ENCODE measurements around the gene RIMS1. TPM values are rescaled to one million over a fixed set of nuclear protein-coding genes. Genes with fewer than 3 reads are reported as not detected.

Gene RIMS1
- polyA plus RNA-seq: not detected

DNA sequence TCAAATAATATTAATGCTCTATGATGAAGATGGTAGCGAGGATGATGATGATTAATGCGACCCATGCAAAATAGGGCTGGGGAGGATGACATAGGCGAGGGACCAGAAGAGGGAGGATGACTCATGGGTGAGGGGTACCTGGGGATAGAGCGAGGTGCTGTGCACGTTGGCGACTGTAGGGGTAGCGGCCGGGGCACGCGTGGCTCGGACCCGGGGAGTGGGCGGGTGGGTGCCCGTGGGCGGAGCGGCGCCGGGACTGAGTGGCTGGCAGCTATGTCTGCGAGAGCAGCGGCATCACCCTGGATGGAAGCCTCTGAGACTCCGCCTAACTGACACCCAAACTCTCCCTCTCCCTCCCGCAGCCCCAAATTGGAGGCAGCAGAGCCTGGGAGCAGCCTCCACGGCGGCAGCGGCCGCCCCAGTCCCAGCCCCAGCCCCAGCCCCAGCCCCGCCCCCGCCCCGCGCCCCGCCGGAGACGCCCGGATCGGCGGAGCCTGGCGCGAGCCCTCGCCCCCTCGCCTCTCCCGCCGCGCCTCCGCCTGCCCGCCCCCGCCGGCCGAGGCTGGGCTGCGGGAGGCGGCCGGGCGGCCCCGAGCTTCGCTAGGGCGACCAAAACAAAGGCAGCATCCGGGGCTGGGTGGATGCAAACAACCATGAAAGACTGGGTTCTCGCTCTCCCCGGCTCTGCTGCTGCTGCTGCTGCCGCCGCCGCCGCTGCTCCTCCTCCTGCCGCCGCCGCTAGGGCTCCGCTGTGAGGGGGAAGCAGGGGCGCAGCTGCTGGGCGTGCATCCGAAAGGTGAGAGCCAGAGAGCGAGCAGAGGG, at the start of gene RIMS1:
Gene RIMS1, plus strand, starts transcription at position 367 of the 822 bp plus-strand sequence. CDS start 474 bp downstream, outside the sequence.
- Mint-ChIP-seq H3K27me3 (ENCODE audit: low read depth in 3 of 3) (peaks cover 3 to 17% (median 9%) of the 10 kb centered on the region in 3 donors), H3K9me3 (peaks cover 6 to 34% (median 13%) of the 10 kb centered on the region in 6 donors), H3K36me3 (peaks cover 0 to 4% (median 3%) of the 10 kb centered on the region in 3 donors), H3K4me1 (no peaks in the 10 kb centered on the region), H3K4me3 (peak within 1 kb of the TSS in 1 of 5 donors; percentile 31), H3K27ac (no peak within 1 kb of the TSS)
- no peak for DNase-seq

- H3K27ac Mint-ChIP-seq: no peak overlapping the region
- peaks cover 0 to 18% (median 9%) of the 10 kb centered on the region in 6 donors for H3K9me3 Mint-ChIP-seq
- H3K36me3 Mint-ChIP-seq: no peaks in the 10 kb centered on the region
- H3K4me3 Mint-ChIP-seq: no peak overlapping the region
- H3K27me3 Mint-ChIP-seq (ENCODE audit: low read depth in 3 of 3): peaks cover 0 to 5% (median 5%) of the 10 kb centered on the region in 3 donors
- H3K4me1 Mint-ChIP-seq: no peaks in the 10 kb centered on the region
- no peak for DNase-seq
Measured at GRCh38 chr6:71851214-71851613, 35.1 kb upstream of the RIMS1 start.

GRCh38 chr6:71852948-71853347, 33.4 kb upstream of the RIMS1 start:
- Mint-ChIP-seq H3K4me3 (no peak overlapping the region), H3K27me3 (ENCODE audit: low read depth in 3 of 3) (peaks cover 0 to 5% (median 4%) of the 10 kb centered on the region in 3 donors), H3K4me1 (no peaks in the 10 kb centered on the region), H3K9me3 (peaks cover 0 to 20% (median 11%) of the 10 kb centered on the region in 6 donors), H3K27ac (no peak overlapping the region), H3K36me3 (no peaks in the 10 kb centered on the region)
- no peak for DNase-seq

DNA sequence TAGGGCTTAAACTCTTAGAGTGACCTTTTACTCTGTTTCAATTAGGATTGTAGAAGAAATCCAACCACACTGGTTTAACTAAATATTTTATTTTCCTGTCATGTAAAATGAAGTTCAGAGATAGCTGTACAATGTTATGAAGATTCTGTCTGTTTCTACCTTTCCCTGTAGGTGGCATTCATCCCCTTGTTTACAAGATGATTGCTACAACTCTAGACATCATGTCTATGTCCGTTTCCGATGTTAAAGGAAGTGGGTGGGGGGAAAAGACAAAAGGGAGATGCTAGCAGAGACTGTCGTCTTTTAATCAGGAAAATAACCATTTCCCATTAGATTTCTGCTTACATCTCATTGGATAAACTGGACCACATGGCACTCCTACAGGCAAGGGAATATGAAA, 30.9 kb upstream of the RIMS1 start:
- no peak for DNase-seq
- no peak overlapping the region for H3K4me3 Mint-ChIP-seq
- no peaks in the 10 kb centered on the region for H3K4me1 Mint-ChIP-seq
- H3K9me3 Mint-ChIP-seq: peaks cover 2 to 27% (median 8%) of the 10 kb centered on the region in 6 donors
- H3K27me3 Mint-ChIP-seq (ENCODE audit: low read depth in 3 of 3): peaks cover 0 to 1% (median 0%) of the 10 kb centered on the region in 3 donors
- H3K36me3 Mint-ChIP-seq: no peaks in the 10 kb centered on the region
- no peak overlapping the region for H3K27ac Mint-ChIP-seq

GRCh38 chr6:71879016-71879415, 7.3 kb upstream of the RIMS1 start:
- Mint-ChIP-seq H3K9me3 (peaks cover 2 to 25% (median 8%) of the 10 kb centered on the region in 6 donors), H3K36me3 (no peaks in the 10 kb centered on the region), H3K4me1 (no peaks in the 10 kb centered on the region), H3K27ac (no peak overlapping the region), H3K4me3 (no peak overlapping the region), H3K27me3 (ENCODE audit: low read depth in 3 of 3) (peaks cover 0 to 2% (median 0%) of the 10 kb centered on the region in 3 donors)
- no peak for DNase-seq

GRCh38 chr6:71887006-71887743, 825 bp downstream of the RIMS1 start:
- H3K27me3 Mint-ChIP-seq (ENCODE audit: low read depth in 3 of 3): peaks cover 3 to 17% (median 9%) of the 10 kb centered on the region in 3 donors
- peaks cover 7 to 36% (median 13%) of the 10 kb centered on the region in 6 donors for H3K9me3 Mint-ChIP-seq
- no peaks in the 10 kb centered on the region for H3K4me1 Mint-ChIP-seq

DNA sequence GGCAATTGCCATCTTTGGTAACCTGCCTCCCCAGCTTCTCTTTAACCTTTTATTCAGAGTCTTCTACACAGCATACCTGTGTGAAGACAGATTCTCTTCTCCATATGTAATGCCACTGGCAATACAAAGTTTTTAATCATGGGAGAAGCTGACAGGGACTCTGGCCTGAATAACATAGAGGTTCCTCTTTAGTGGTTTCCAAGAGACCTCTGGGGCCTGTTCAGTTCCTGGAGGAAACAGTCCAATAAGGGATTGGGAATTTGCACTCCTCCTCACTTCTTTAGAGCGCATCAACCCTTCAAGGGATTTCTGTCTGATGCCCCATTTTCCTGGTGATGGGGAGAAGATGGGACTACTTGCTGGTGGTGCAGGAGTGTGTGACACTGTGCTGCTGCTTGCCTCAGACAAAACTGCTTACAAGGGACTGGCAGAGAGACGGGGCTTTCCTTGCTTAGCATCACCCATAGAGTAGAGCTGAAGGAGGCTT, 1.4 kb downstream of the RIMS1 start:
- Mint-ChIP-seq H3K4me3 (no peak overlapping the region), H3K27me3 (ENCODE audit: low read depth in 3 of 3) (peaks cover 3 to 18% (median 9%) of the 10 kb centered on the region in 3 donors)

More at GRCh38 chr6:71887006-71887743, 825 bp downstream of the RIMS1 start:
- Mint-ChIP-seq H3K4me3 (no peak overlapping the region), H3K27ac (no peak overlapping the region), H3K36me3 (peaks cover 0 to 4% (median 3%) of the 10 kb centered on the region in 3 donors)
- DNase-seq: no peak

DNA sequence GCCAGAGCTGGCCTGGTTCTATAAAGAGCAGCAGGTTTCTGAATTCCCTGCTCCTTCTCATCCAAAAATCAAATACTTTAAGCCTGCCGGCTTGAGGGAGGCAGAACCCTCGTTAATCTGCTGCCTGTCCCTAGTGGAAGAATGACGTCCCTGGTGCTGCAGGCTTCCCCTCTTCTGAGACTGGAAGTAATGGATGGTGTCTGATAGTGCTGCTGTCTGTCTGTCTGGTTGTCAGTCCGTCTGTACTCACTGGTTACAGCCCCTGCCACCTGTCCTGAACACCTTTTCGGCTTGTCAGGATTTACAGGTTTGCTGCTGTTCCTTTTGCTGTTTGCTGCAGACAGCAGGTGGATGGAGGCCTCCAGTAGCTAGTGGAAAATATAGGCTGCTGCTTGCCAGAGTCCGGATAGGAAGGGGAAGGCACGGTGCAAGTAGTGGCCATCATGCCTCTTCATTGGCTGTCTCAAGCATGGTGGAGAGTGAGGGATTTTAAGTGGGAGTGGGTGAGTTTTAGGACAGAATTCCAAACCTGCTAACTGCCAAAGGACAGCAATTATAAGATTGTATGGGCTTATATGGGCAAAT, 2.5 kb downstream of the RIMS1 start:
- no peaks in the 10 kb centered on the region for H3K4me1 Mint-ChIP-seq
- no peak for DNase-seq
- no peak overlapping the region for H3K27ac Mint-ChIP-seq
- no peak overlapping the region for H3K4me3 Mint-ChIP-seq
- H3K36me3 Mint-ChIP-seq: peaks cover 0 to 4% (median 3%) of the 10 kb centered on the region in 3 donors
- H3K9me3 Mint-ChIP-seq: peaks cover 5 to 32% (median 12%) of the 10 kb centered on the region in 6 donors
- peaks cover 3 to 18% (median 7%) of the 10 kb centered on the region in 3 donors for H3K27me3 Mint-ChIP-seq (ENCODE audit: low read depth in 3 of 3)

More for the DNA sequence above, 1.4 kb downstream of the RIMS1 start:
- DNase-seq: no peak
- Mint-ChIP-seq H3K36me3 (peaks cover 0 to 4% (median 3%) of the 10 kb centered on the region in 3 donors), H3K27ac (no peak overlapping the region), H3K9me3 (peaks cover 7 to 32% (median 13%) of the 10 kb centered on the region in 6 donors), H3K4me1 (no peaks in the 10 kb centered on the region)

- no peak for DNase-seq
- Mint-ChIP-seq H3K27me3 (ENCODE audit: low read depth in 3 of 3) (peaks cover 3 to 18% (median 7%) of the 10 kb centered on the region in 3 donors), H3K27ac (no peak overlapping the region), H3K36me3 (peaks cover 0 to 4% (median 3%) of the 10 kb centered on the region in 3 donors), H3K4me3 (no peak overlapping the region), H3K4me1 (no peaks in the 10 kb centered on the region), H3K9me3 (peaks cover 5 to 32% (median 11%) of the 10 kb centered on the region in 6 donors)
Measured at GRCh38 chr6:71889366-71889765, 3.0 kb downstream of the RIMS1 start.

DNA sequence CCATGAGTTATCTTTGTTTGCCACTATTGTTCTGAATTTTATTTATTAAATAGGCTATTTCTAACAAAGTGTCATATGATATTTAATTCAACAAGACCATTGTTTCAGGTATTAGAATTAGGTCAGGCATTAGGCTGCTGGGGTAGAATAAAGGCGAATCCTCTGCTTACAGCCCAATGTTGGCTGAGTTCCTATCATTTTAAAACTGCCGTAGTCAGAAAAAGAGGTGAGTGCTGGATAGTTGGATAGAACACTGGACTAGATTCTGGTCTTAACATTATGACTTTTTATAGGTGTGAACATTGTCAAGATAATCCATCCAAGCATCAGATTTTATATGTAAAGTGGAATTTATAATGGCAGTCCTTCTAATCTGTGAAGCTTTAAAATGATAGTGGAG, 6.3 kb downstream of the RIMS1 start:
- no peaks in the 10 kb centered on the region for H3K36me3 Mint-ChIP-seq
- H3K9me3 Mint-ChIP-seq: peaks cover 1 to 22% (median 6%) of the 10 kb centered on the region in 6 donors
- no peak overlapping the region for H3K27ac Mint-ChIP-seq
- no peak for DNase-seq
- H3K4me3 Mint-ChIP-seq: no peak overlapping the region
- H3K27me3 Mint-ChIP-seq (ENCODE audit: low read depth in 3 of 3): peaks cover 0 to 5% (median 0%) of the 10 kb centered on the region in 3 donors
- H3K4me1 Mint-ChIP-seq: no peaks in the 10 kb centered on the region

GRCh38 chr6:71900642-71901041, 14.3 kb downstream of the RIMS1 start:
- no peaks in the 10 kb centered on the region for H3K36me3 Mint-ChIP-seq
- no peaks in the 10 kb centered on the region for H3K4me1 Mint-ChIP-seq
- no peak overlapping the region for H3K27ac Mint-ChIP-seq
- H3K4me3 Mint-ChIP-seq: no peak overlapping the region
- no peak for DNase-seq
- peaks cover 0 to 12% (median 3%) of the 10 kb centered on the region in 6 donors for H3K9me3 Mint-ChIP-seq
- peaks cover 0 to 2% (median 0%) of the 10 kb centered on the region in 3 donors for H3K27me3 Mint-ChIP-seq (ENCODE audit: low read depth in 3 of 3)

DNA sequence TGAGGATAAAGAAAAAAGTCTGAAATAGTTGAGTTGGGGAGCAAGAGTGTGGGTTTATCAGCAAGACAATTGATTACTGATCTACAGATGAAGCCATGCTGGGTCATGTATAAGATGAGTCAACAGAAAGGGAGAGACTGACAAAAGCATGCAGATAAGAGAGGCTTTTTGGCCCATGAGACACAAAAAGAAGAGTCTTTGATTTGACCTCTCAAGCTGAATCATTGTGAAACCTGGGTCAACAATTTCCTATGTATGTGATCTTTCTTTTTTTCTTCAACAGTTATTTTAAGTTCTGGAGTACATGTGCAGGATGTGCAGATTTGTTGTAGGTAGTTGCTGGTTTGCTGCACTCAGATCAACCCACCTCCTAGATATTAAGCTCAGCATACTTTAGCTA, 15.9 kb downstream of the RIMS1 start:
- Mint-ChIP-seq H3K36me3 (no peaks in the 10 kb centered on the region), H3K27me3 (ENCODE audit: low read depth in 3 of 3) (peaks cover 0 to 2% (median 0%) of the 10 kb centered on the region in 3 donors), H3K4me1 (no peaks in the 10 kb centered on the region), H3K9me3 (peaks cover 0 to 6% (median 0%) of the 10 kb centered on the region in 6 donors), H3K27ac (no peak overlapping the region), H3K4me3 (no peak overlapping the region)
- no peak for DNase-seq

GRCh38 chr6:71906813-71907212, 20.5 kb downstream of the RIMS1 start:
- Mint-ChIP-seq H3K4me3 (no peak overlapping the region), H3K27me3 (ENCODE audit: low read depth in 3 of 3) (peaks cover 0 to 2% (median 0%) of the 10 kb centered on the region in 3 donors), H3K9me3 (peaks cover 0 to 8% (median under 1%) of the 10 kb centered on the region in 6 donors), H3K27ac (no peak overlapping the region), H3K36me3 (no peaks in the 10 kb centered on the region), H3K4me1 (no peaks in the 10 kb centered on the region)
- no peak for DNase-seq
